ENCODE results near the gene MARVELD1.

Gene MARVELD1

GRCh38 chr10:97740613-97741012 is 27.1 kb downstream of the MARVELD1 start:
- Histone ChIP-seq H3K4me2 (ENCODE audit: low read length) (no peak overlapping the region), H3K79me2 (ENCODE audit: control insufficient read depth, insufficient read depth, low read length, poor library complexity) (peaks cover 9% of the 10 kb centered on the region), H3K9ac (ENCODE audit: low read length) (no peak overlapping the region), H3K27me3 (ENCODE audit: insufficient read depth, low read length) (no peaks in the 10 kb centered on the region), H2AK5ac (ENCODE audit: low read length) (no peak overlapping the region), H3K18ac (ENCODE audit: low read length) (no peak overlapping the region), H3K27ac (ENCODE audit: low read depth, low read length) (no peak overlapping the region), H3K79me1 (ENCODE audit: low read length) (peaks cover 6% of the 10 kb centered on the region), H3K14ac (ENCODE audit: low read length) (no peak overlapping the region), H4K8ac (ENCODE audit: low read depth, low read length) (no peak overlapping the region), H3K4me1 (ENCODE audit: control insufficient read depth in 1 of 2, insufficient read depth in 2 of 2, low read length in 2 of 2) (peaks cover 6 to 9% of the 10 kb centered on the region in 2 experiments), H3K23ac (ENCODE audit: low read length) (no peak overlapping the region), H2BK120ac (ENCODE audit: insufficient read depth, low read length, poor library complexity) (no peak overlapping the region), H4K12ac (ENCODE audit: low read depth, low read length) (no peak overlapping the region), H2AFZ (ENCODE audit: insufficient read depth, low read length, poor library complexity) (no peak overlapping the region), H2BK12ac (ENCODE audit: low read length) (no peak overlapping the region), H2BK5ac (ENCODE audit: low read depth, low read length, poor library complexity) (no peak overlapping the region), H3K36me3 (ENCODE audit: control insufficient read depth in 1 of 2, insufficient read depth in 2 of 2, low read length in 2 of 2) (peaks cover 18 to 31% of the 10 kb centered on the region in 2 experiments), H4K91ac (ENCODE audit: low read depth, low read length) (no peak overlapping the region), H3K4ac (ENCODE audit: low read depth, low read length) (no peak overlapping the region), H3K4me3 (ENCODE audit: low read depth, low read length) (no peak overlapping the region), H3K9me3 (ENCODE audit: insufficient read depth, low read depth, low read length) (peaks cover 4% of the 10 kb centered on the region)
- no CpG with 5 or more reads among the region's 2 CpGs for WGBS (ENCODE audit: extremely low coverage, insufficient coverage, insufficient read length)
- no peak for DNase-seq

- Histone ChIP-seq H3K4me3 (ENCODE audit: low read depth, low read length) (no peak overlapping the region), H3K23ac (ENCODE audit: low read length) (no peak overlapping the region), H3K9ac (ENCODE audit: low read length) (no peak overlapping the region), H3K9me3 (ENCODE audit: insufficient read depth, low read depth, low read length) (peaks cover 1% of the 10 kb centered on the region), H4K91ac (ENCODE audit: low read depth, low read length) (no peak overlapping the region), H4K12ac (ENCODE audit: low read depth, low read length) (no peak overlapping the region), H2BK12ac (ENCODE audit: low read length) (no peak overlapping the region), H2BK5ac (ENCODE audit: low read depth, low read length, poor library complexity) (no peak overlapping the region), H3K79me1 (ENCODE audit: low read length) (no peaks in the 10 kb centered on the region), H2AFZ (ENCODE audit: insufficient read depth, low read length, poor library complexity) (no peak overlapping the region), H3K27me3 (ENCODE audit: insufficient read depth, low read length) (no peaks in the 10 kb centered on the region), H4K8ac (ENCODE audit: low read depth, low read length) (no peak overlapping the region), H2AK5ac (ENCODE audit: low read length) (no peak overlapping the region), H3K36me3 (ENCODE audit: control insufficient read depth in 1 of 2, insufficient read depth in 2 of 2, low read length in 2 of 2) (peaks cover 26 to 40% of the 10 kb centered on the region in 2 experiments), H3K18ac (ENCODE audit: low read length) (no peak overlapping the region), H3K27ac (ENCODE audit: low read depth, low read length) (no peak overlapping the region), H3K4me2 (ENCODE audit: low read length) (no peak overlapping the region), H3K14ac (ENCODE audit: low read length) (no peak overlapping the region), H3K4me1 (ENCODE audit: control insufficient read depth in 1 of 2, insufficient read depth in 2 of 2, low read length in 2 of 2) (no peaks in the 10 kb centered on the region), H3K4ac (ENCODE audit: low read depth, low read length) (no peak overlapping the region), H2BK120ac (ENCODE audit: insufficient read depth, low read length, poor library complexity) (no peak overlapping the region), H3K79me2 (ENCODE audit: control insufficient read depth, insufficient read depth, low read length, poor library complexity) (no peaks in the 10 kb centered on the region)
- peak in 1 of 2 donors; percentile 49 for DNase-seq
- WGBS (ENCODE audit: extremely low coverage, insufficient coverage, insufficient read length) = no CpG with 5 or more reads among the region's 10 CpGs
Measured at GRCh38 chr10:97743169-97743943, 29.8 kb downstream of the MARVELD1 start.

GRCh38 chr10:97744405-97745035 is 31.0 kb downstream of the MARVELD1 start:
- Histone ChIP-seq H4K91ac (ENCODE audit: low read depth, low read length) (no peak overlapping the region), H3K9me3 (ENCODE audit: insufficient read depth, low read depth, low read length) (no peaks in the 10 kb centered on the region), H3K27me3 (ENCODE audit: insufficient read depth, low read length) (no peaks in the 10 kb centered on the region), H3K79me1 (ENCODE audit: low read length) (no peaks in the 10 kb centered on the region), H3K18ac (ENCODE audit: low read length) (no peak overlapping the region), H2BK5ac (ENCODE audit: low read depth, low read length, poor library complexity) (no peak overlapping the region), H2AFZ (ENCODE audit: insufficient read depth, low read length, poor library complexity) (no peak overlapping the region), H3K27ac (ENCODE audit: low read depth, low read length) (no peak overlapping the region), H3K9ac (ENCODE audit: low read length) (no peak overlapping the region), H3K23ac (ENCODE audit: low read length) (no peak overlapping the region), H3K4me2 (ENCODE audit: low read length) (no peak overlapping the region), H3K4me1 (ENCODE audit: control insufficient read depth in 1 of 2, insufficient read depth in 2 of 2, low read length in 2 of 2) (no peaks in the 10 kb centered on the region), H3K36me3 (ENCODE audit: control insufficient read depth in 1 of 2, insufficient read depth in 2 of 2, low read length in 2 of 2) (peaks cover 26 to 43% of the 10 kb centered on the region in 2 experiments), H3K14ac (ENCODE audit: low read length) (no peak overlapping the region), H2BK120ac (ENCODE audit: insufficient read depth, low read length, poor library complexity) (no peak overlapping the region), H2BK12ac (ENCODE audit: low read length) (no peak overlapping the region), H3K4ac (ENCODE audit: low read depth, low read length) (no peak overlapping the region), H4K12ac (ENCODE audit: low read depth, low read length) (no peak overlapping the region), H4K8ac (ENCODE audit: low read depth, low read length) (no peak overlapping the region), H3K79me2 (ENCODE audit: control insufficient read depth, insufficient read depth, low read length, poor library complexity) (no peaks in the 10 kb centered on the region), H2AK5ac (ENCODE audit: low read length) (no peak overlapping the region), H3K4me3 (ENCODE audit: low read depth, low read length) (no peak overlapping the region)
- DNase-seq = no peak
- no CpG with 5 or more reads among the region's 15 CpGs for WGBS (ENCODE audit: extremely low coverage, insufficient coverage, insufficient read length)

DNA sequence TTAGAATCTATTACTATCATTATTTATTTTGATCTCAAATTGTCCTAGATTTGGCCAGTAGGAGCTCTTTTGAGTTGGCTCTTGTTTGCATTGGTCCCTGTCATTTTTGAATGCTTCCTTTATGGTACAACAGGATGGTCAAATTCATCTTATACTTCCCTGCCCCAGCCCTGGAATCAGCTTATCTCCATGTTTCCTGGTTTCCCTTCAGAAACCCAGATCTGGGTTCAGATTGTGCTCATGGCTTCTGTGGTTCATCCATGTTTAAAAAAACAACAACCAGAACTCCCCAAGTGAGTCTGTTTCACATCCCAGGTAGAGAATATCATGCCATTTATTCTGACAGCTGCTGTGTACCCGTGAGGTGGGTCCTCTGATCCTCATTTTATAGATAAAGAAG is 34.0 kb downstream of the MARVELD1 start:
- Histone ChIP-seq H2AFZ (ENCODE audit: insufficient read depth, low read length, poor library complexity) (no peak overlapping the region), H3K4ac (ENCODE audit: low read depth, low read length) (no peak overlapping the region), H4K8ac (ENCODE audit: low read depth, low read length) (no peak overlapping the region), H3K27me3 (ENCODE audit: insufficient read depth, low read length) (no peaks in the 10 kb centered on the region), H3K9ac (ENCODE audit: low read length) (no peak overlapping the region), H3K18ac (ENCODE audit: low read length) (no peak overlapping the region), H3K27ac (ENCODE audit: low read depth, low read length) (no peak overlapping the region), H2BK120ac (ENCODE audit: insufficient read depth, low read length, poor library complexity) (no peak overlapping the region), H2BK12ac (ENCODE audit: low read length) (no peak overlapping the region), H3K9me3 (ENCODE audit: insufficient read depth, low read depth, low read length) (no peaks in the 10 kb centered on the region), H3K23ac (ENCODE audit: low read length) (no peak overlapping the region), H3K36me3 (ENCODE audit: control insufficient read depth in 1 of 2, insufficient read depth in 2 of 2, low read length in 2 of 2) (peaks cover 46 to 62% of the 10 kb centered on the region in 2 experiments), H3K14ac (ENCODE audit: low read length) (no peak overlapping the region), H4K12ac (ENCODE audit: low read depth, low read length) (no peak overlapping the region), H3K79me1 (ENCODE audit: low read length) (no peaks in the 10 kb centered on the region), H3K4me3 (ENCODE audit: low read depth, low read length) (no peak overlapping the region), H2BK5ac (ENCODE audit: low read depth, low read length, poor library complexity) (no peak overlapping the region), H3K4me1 (ENCODE audit: control insufficient read depth in 1 of 2, insufficient read depth in 2 of 2, low read length in 2 of 2) (no peaks in the 10 kb centered on the region), H2AK5ac (ENCODE audit: low read length) (no peak overlapping the region), H4K91ac (ENCODE audit: low read depth, low read length) (no peak overlapping the region), H3K4me2 (ENCODE audit: low read length) (no peak overlapping the region), H3K79me2 (ENCODE audit: control insufficient read depth, insufficient read depth, low read length, poor library complexity) (no peaks in the 10 kb centered on the region)
- DNase-seq = no peak
- WGBS (ENCODE audit: extremely low coverage, insufficient coverage, insufficient read length) = no CpG with 5 or more reads among the region's 1 CpG

All from trophoblast cell (in vitro differentiated cells and primary cell).